HepG2 (cell line): ENCODE measurements around the gene PWWP2A. TPM values are rescaled to one million over a fixed set of nuclear protein-coding genes. Genes with fewer than 3 reads are reported as not detected.

ENCODE experiments used
- ATAC-seq: fragments of 200-7000 bp; cut with Tn5 transposase; 3 replicates; pipeline ENCODE4 v1.9.1; 2020; ENCODE audit warnings: mild to moderate bottlenecking, moderate library complexity
- BruUV-seq: library from RNA; stranded (reverse); fragments of 400-500 nt; replicated peaks from 2 replicates; lab custom pipeline; 2021; lab: Mats Ljungman, UMichigan
- CTCF ChIA-PET: fragments of 300-600 bp; formaldehyde crosslinking; extraction: SDS; loops from one replicate; lab custom pipeline; 2021; ENCODE audit warnings: low total read pairs, inconsistent platforms, low intra/inter-chr PET ratio; lab: Yijun Ruan, JAX
- POLR2A ChIA-PET: fragments of 350-600 bp; sonication (Branson Sonifier 250); formaldehyde crosslinking; loops from one replicate; lab custom pipeline; 2020; ENCODE audit warnings: antibody characterized with exemption, inconsistent platforms; lab: Yijun Ruan, JAX
- DNase-seq: peaks from one replicate; pipeline ENCODE4 v3.0.0-alpha.2; 2015; ENCODE audit warnings: low spot score
- FAIRE-seq: peaks from 3 replicates; lab custom pipeline; 2011; peaks lifted over from hg19 to GRCh38; lab: Jason Lieb, UNC
- H2AFZ ChIP-seq: one replicate; pipeline ENCODE4 v1.6.1; 2011; ENCODE audit warnings: low read length, inconsistent platforms
- H3K27ac ChIP-seq: fragments of 300-600 bp; 3 replicates; pipeline ENCODE4 v1.8.0; 2011; ENCODE audit warnings: mixed run types, mild to moderate bottlenecking, mixed read lengths, low read length, inconsistent platforms; ENCODE audit not compliant: insufficient read depth; ENCODE audit errors: extremely low read length
- H3K27me3 ChIP-seq, 2 experiments: fragments of 200-600 bp in 1 of 2; 2 replicates in 1 of 2; 3 replicates in 1 of 2; pipeline versions ENCODE4 v1.6.0 to v1.8.0; 2011; ENCODE audit warnings: low read length in 2 of 2, mild to moderate bottlenecking in 2 of 2, moderate library complexity in 2 of 2, inconsistent platforms in 1 of 2; ENCODE audit not compliant: insufficient read depth in 2 of 2, control insufficient read depth in 1 of 2
- H3K36me3 ChIP-seq, 2 experiments: fragments of 200-600 bp in 1 of 2; replicated peaks in 1 of 2; 2 replicates in 1 of 2; 3 replicates in 1 of 2; pipeline versions ENCODE4 v1.5.1 to v1.8.0; 2011; ENCODE audit warnings: low read length in 2 of 2, inconsistent platforms in 1 of 2; ENCODE audit not compliant: insufficient read depth in 2 of 2, control insufficient read depth in 1 of 2
- H3K4me1 ChIP-seq: 2 replicates; pipeline ENCODE4 v1.5.1; 2012; ENCODE audit warnings: low read length, inconsistent platforms; ENCODE audit not compliant: insufficient read depth
- H3K4me2 ChIP-seq: 2 replicates; pipeline ENCODE4 v1.6.0; 2011; ENCODE audit warnings: low read depth, low read length, inconsistent platforms
- H3K4me3 ChIP-seq, 3 experiments: fragments of 200-600 bp in 1 of 3; sonication (generic), shearing (Covaris generic) in 1 of 3; replicated peaks in 1 of 3; 2 replicates each; pipeline ENCODE4 v1.5.1; 2011 to 2016; ENCODE audit warnings: low read length in 3 of 3, inconsistent platforms in 2 of 3, low read depth in 2 of 3, mild to moderate bottlenecking in 2 of 3, control low read depth in 1 of 3, mixed read lengths in 1 of 3; ENCODE audit not compliant: insufficient read depth in 1 of 3
- H3K79me2 ChIP-seq: one replicate; pipeline ENCODE4 v1.6.1; 2011; ENCODE audit warnings: low read length, inconsistent platforms; ENCODE audit not compliant: insufficient read depth
- H3K9ac ChIP-seq: 2 replicates; pipeline ENCODE4 v1.6.0; 2011; ENCODE audit warnings: mild to moderate bottlenecking, low read depth, low read length, inconsistent platforms; ENCODE audit not compliant: insufficient read depth
- H3K9me3 ChIP-seq: 2 replicates; pipeline ENCODE4 v1.5.1; 2012; ENCODE audit warnings: mild to moderate bottlenecking, low read length
- H4K20me1 ChIP-seq: 2 replicates; pipeline ENCODE4 v1.6.0; 2011; ENCODE audit warnings: inconsistent platforms, mild to moderate bottlenecking, low read length, moderate library complexity; ENCODE audit not compliant: insufficient read depth
- FIP1L1 ChIP-seq: fragments of 200-400 bp; formaldehyde crosslinking; IDR thresholded peaks from 2 replicates; pipeline ENCODE4 v1.6.1; 2018; ENCODE audit warnings: low read depth, mild to moderate bottlenecking, low read length, moderate library complexity, borderline replicate concordance; ENCODE audit not compliant: insufficient read depth
- KDM4B ChIP-seq: sonication (generic); formaldehyde crosslinking; IDR thresholded peaks from 2 replicates; pipeline ENCODE4 v1.4.0; 2020; ENCODE audit warnings: missing genetic modification reagents
- MAFK ChIP-seq, 2 experiments: IDR thresholded peaks in 1 of 2; conservative IDR thresholded peaks in 1 of 2; 2 replicates each; pipeline ENCODE4 v1.6.1; 2011; ENCODE audit warnings: improper control_type of control experiment in 2 of 2, low read length in 2 of 2
- RAD51 ChIP-seq: fragments of 450-650 bp; IDR thresholded peaks from 2 replicates; pipeline ENCODE4 v1.6.1; 2016; ENCODE audit warnings: borderline replicate concordance
- ZNF781 ChIP-seq: sonication (generic); formaldehyde crosslinking; IDR thresholded peaks from 2 replicates; pipeline ENCODE4 v1.5.1; 2020; ENCODE audit warnings: borderline replicate concordance, mild to moderate bottlenecking, missing genetic modification reagents; ENCODE audit errors: not compliant biosample characterization
- ZSCAN21 ChIP-seq: sonication (generic); formaldehyde crosslinking; IDR thresholded peaks from 2 replicates; pipeline ENCODE4 v1.8.0; 2022; ENCODE audit warnings: mild to moderate bottlenecking, missing genetic modification reagents, moderate library complexity, borderline replicate concordance
- WGBS: methylation state at CpG from one replicate; pipeline ENCODE4 v1.1.6; 2017; ENCODE audit warnings: low lambda C conversion rate; 5-methylcytosine and 5-hydroxymethylcytosine counted together
- in situ Hi-C: cut with HindIII; loops from 2 replicates; pipeline ENCODE4 v1.10.0; 2017; ENCODE audit warnings: low pct_unique_long_range_greater_than_20kb; ENCODE audit not compliant: extremely low pct_ligation_motif_present
- intact Hi-C: fragments of 100-400 bp; cut with micrococcal nuclease; formaldehyde crosslinking; loops from one replicate; pipeline ENCODE4 v1.10.0; 2022; ENCODE audit not compliant: unreplicated experiment
- polyA plus RNA-seq, 8 experiments: library from polyadenylated mRNA; depleted of rRNA in 3 of 8; stranded (reverse) in 7 of 8; unstranded in 1 of 8; fragments of >200 nt; fragmentation: Illumina TruSeq in 4 of 8; extraction: Trizol in 4 of 8; gene quantifications; 2 replicates each; pipeline versions ENCODE4 v1.2.1 to v1.2.3, GENCODE V29; 2011 to 2016; ENCODE audit warnings: low read depth in 4 of 8, missing spikeins in 1 of 8, mixed read lengths in 1 of 8; ENCODE audit not compliant: insufficient read depth in 1 of 8
- total RNA-seq, 5 experiments: library from RNA; depleted of rRNA; stranded (reverse); fragments of >200 nt; fragmentation: Illumina TruSeq; extraction: Trizol; gene quantifications; 2 replicates each; pipeline ENCODE4 v1.2.3, GENCODE V29; 2016; ENCODE audit warnings: low read depth in 1 of 5

PWWP2A gene
- total and polyA plus RNA-seq, 2 of the 13 experiments (the other 11 are each of a cell fraction or from before 2014, with no cell fraction given): 7.3 to 16.9 TPM

DNA sequence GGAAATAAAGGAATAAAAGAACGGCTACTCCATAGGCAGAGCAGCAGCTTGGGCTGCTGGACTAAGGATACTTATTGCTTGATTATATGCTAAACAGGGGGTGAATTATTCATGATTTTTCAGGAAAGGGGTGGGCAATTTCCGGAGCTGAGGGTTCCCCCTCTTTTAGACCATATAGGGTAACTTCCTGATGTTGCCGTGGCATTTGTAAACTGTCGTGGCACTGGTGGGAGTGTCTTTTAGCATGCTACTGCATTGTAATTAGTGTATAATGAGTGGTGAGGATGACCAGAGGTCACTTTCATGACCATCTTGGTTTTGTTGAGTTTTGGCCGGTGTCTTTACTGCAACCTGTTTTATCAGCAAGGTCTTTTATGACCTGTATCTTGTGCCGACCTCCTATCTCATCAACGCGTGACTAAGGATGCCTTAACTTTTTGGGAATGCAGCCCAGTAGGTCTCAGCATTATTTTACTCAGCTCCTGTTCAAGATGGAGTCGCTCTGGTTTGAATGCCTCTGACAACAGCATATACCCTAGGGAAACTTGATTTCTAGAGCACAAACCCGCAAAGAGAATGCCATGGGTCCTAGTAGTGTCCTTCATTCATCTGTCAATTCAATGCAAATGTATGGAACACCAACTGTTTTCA, 47.8 kb upstream of the PWWP2A start:
- in situ Hi-C loops: no loop called here
- FAIRE-seq (no peak), DNase-seq (no peak), ATAC-seq (no peak)
- CTCF ChIA-PET: no interaction called here
- no peaks in the 10 kb centered on the region for H3K9me3 ChIP-seq
- H3K27me3 ChIP-seq: no peaks in the 10 kb centered on the region
- no TSS peak for BruUV-seq
- H3K4me1 ChIP-seq: peaks cover 38% of the 10 kb centered on the region
- H2AFZ ChIP-seq: no peak overlapping the region
- TF ChIP-seq ZNF781 (CRISPR knock-in tag): no peak
- no peak for TF ChIP-seq FIP1L1
- TF ChIP-seq, all 625 proteins: peak for 0
- no peak overlapping the region for H3K4me2 ChIP-seq
- intact Hi-C loops: loop anchor here (5.0 kb wide), 1 partner anchor 50 kb away; the partner anchor contains the start of gene PWWP2A
- H3K4me3 ChIP-seq: no peak overlapping the region
- no peaks in the 10 kb centered on the region for H3K36me3 ChIP-seq
- WGBS: 64% methylated on average over 10 of the region's 10 CpGs
- H4K20me1 ChIP-seq: no peaks in the 10 kb centered on the region
- H3K79me2 ChIP-seq: no peaks in the 10 kb centered on the region
- no peak overlapping the region for H3K27ac ChIP-seq
- POLR2A ChIA-PET: interaction anchor here (1.0 kb wide), 1 partner anchor 21 kb away, joined by 3 read pairs; no protein-coding TSS in a partner anchor
- H3K9ac ChIP-seq: no peak overlapping the region

GRCh38 chr5:160166069-160166972, 47.1 kb upstream of the PWWP2A start:
- FAIRE-seq (no peak), ATAC-seq (no peak), DNase-seq (no peak)
- Histone ChIP-seq H2AFZ (no peak overlapping the region), H3K36me3 (no peaks in the 10 kb centered on the region), H3K27me3 (no peaks in the 10 kb centered on the region), H3K79me2 (no peaks in the 10 kb centered on the region), H3K9me3 (no peaks in the 10 kb centered on the region), H3K4me2 (peak overlapping the region; percentile 75; the same call in 1 of the 2 replicates), H3K9ac (no peak overlapping the region), H3K4me3 (no peak overlapping the region; a peak in 1 of 6 replicates), H4K20me1 (no peaks in the 10 kb centered on the region), H3K4me1 (peaks cover 38% of the 10 kb centered on the region), H3K27ac (no peak overlapping the region)
- intact Hi-C loops: loop anchor here (5.0 kb wide), 1 partner anchor 49 kb away; the partner anchor contains the start of gene PWWP2A
- WGBS: 46% methylated on average over 5 of the region's 5 CpGs
- BruUV-seq: no TSS peak
- TF ChIP-seq MAFK (conservative IDR thresholded peaks at IDR 0.05 in 1 of 2, IDR thresholded peaks at IDR 0.05 in 1 of 2; ENCODE audit: low read length in 2 of 2): peak; percentile 5 to 57; a peak in 3 of 4 replicates
- TF ChIP-seq ZSCAN21 (CRISPR knock-in tag): no peak
- peak; percentile 18; the same call in 1 of the 2 replicates for TF ChIP-seq RAD51
- TF ChIP-seq KDM4B: no peak
- in situ Hi-C loops: no loop called here
- ChIA-PET CTCF (no interaction called here), POLR2A (interaction anchor here (1.0 kb wide), 1 partner anchor 301 kb away, joined by 3 read pairs; no protein-coding TSS in a partner anchor)
